HCT116 (cell line): Measurements from ENCODE around the gene RNF151. TPM values are rescaled to one million over a fixed set of nuclear protein-coding genes. Genes with fewer than 3 reads are reported as not detected.

Experiments used
- ATAC-seq: fragments of 200-7000 bp; cut with Tn5 transposase; 2 replicates; pipeline ENCODE4 v1.9.1; 2020; ENCODE audit warnings: mild to moderate bottlenecking, moderate library complexity
- BruUV-seq: library from RNA; stranded (reverse); fragments of 400-500 nt; replicated peaks from 2 replicates; lab custom pipeline; 2021; lab: Mats Ljungman, UMichigan
- CTCF ChIA-PET: fragments of 300-600 bp; sonication (Branson Sonifier 250); formaldehyde crosslinking; loops from one replicate; lab custom pipeline; 2021; ENCODE audit warnings: antibody characterized with exemption; lab: Charles Lee
- POLR2A ChIA-PET: fragments of 300-600, 350-600 bp; sonication (Branson Sonifier 250); formaldehyde crosslinking; loops from one replicate; lab custom pipeline; 2021; ENCODE audit warnings: antibody characterized with exemption; lab: Charles Lee
- RAD21 ChIA-PET, 2 experiments: fragments of 300-600 bp; sonication (Branson Sonifier 250); formaldehyde crosslinking; loops; one replicate each; lab custom pipeline; 2023; ENCODE audit warnings: low total read pairs in 2 of 2; ENCODE audit not compliant: uncharacterized antibody in 2 of 2, unreplicated experiment in 2 of 2, low non-redundant PET in 1 of 2; lab: Charles Lee
- DNase-seq: peaks from one replicate; pipeline ENCODE4 v3.0.0-alpha.2; 2010; ENCODE audit warnings: low read depth, low spot score
- H2AFZ ChIP-seq: fragments of 200-600 bp; shearing (Covaris generic), sonication (generic); 2 replicates; pipeline ENCODE4 v1.6.1; 2017; ENCODE audit warnings: low read depth, mixed run types, mixed read lengths, antibody characterized with exemption, low read length; ENCODE audit not compliant: poor library complexity, severe bottlenecking
- H3K27ac ChIP-seq: 2 replicates; pipeline ENCODE4 v1.5.1; 2012; ENCODE audit warnings: low read depth, low read length
- H3K27me3 ChIP-seq: fragments of 200-600 bp; sonication (generic); 2 replicates; pipeline ENCODE4 v1.6.1; 2016; ENCODE audit warnings: mixed run types, low read length, mixed read lengths; ENCODE audit not compliant: insufficient read depth
- H3K36me3 ChIP-seq, 2 experiments: fragments of 200-500 bp in 1 of 2; fragments of 200-600 bp in 1 of 2; sonication (Bioruptor generic) in 1 of 2; sonication (generic) in 1 of 2; 2 replicates each; pipeline versions ENCODE4 v1.5.1 to v1.6.1; 2014 to 2016; ENCODE audit warnings: low read length in 2 of 2, inconsistent platforms in 1 of 2, mixed read lengths in 1 of 2, mixed run types in 1 of 2; ENCODE audit not compliant: insufficient read depth in 2 of 2, control insufficient read depth in 1 of 2
- H3K4me1 ChIP-seq, 2 experiments: fragments of 200-600 bp in 1 of 2; sonication (generic) in 1 of 2; 2 replicates each; pipeline versions ENCODE4 v1.5.1 to v1.6.1; 2012 to 2017; ENCODE audit warnings: low read length in 2 of 2, inconsistent platforms in 1 of 2, mild to moderate bottlenecking in 1 of 2, mixed read lengths in 1 of 2, mixed run types in 1 of 2, moderate library complexity in 1 of 2; ENCODE audit not compliant: insufficient read depth in 2 of 2, control insufficient read depth in 1 of 2
- H3K4me2 ChIP-seq: fragments of 200-600 bp; sonication (generic); 2 replicates; pipeline ENCODE4 v1.6.1; 2017; ENCODE audit warnings: mixed run types, low read length, mixed read lengths
- H3K4me3 ChIP-seq, 2 experiments: fragments of 200-600 bp in 1 of 2; sonication (generic) in 1 of 2; replicated peaks in 1 of 2; 2 replicates each; pipeline ENCODE4 v1.5.1; 2011 to 2016; ENCODE audit warnings: low read length in 2 of 2, control low read depth in 1 of 2, low read depth in 1 of 2, mild to moderate bottlenecking in 1 of 2, mixed read lengths in 1 of 2, mixed run types in 1 of 2
- H3K79me2 ChIP-seq: fragments of 200-600 bp; sonication (generic); 2 replicates; pipeline ENCODE4 v1.6.1; 2017; ENCODE audit warnings: mild to moderate bottlenecking, mixed run types, low read length, moderate library complexity, mixed read lengths; ENCODE audit not compliant: insufficient read depth
- H3K9ac ChIP-seq: fragments of 200-600 bp; sonication (generic); 2 replicates; pipeline ENCODE4 v1.6.1; 2016; ENCODE audit warnings: low read length, mixed read lengths
- H3K9me2 ChIP-seq: fragments of 200-600 bp; sonication (generic), shearing (Covaris generic); 2 replicates; pipeline ENCODE4 v1.6.1; 2017; ENCODE audit warnings: mixed run types, mild to moderate bottlenecking, moderate library complexity; ENCODE audit not compliant: insufficient read depth
- H3K9me3 ChIP-seq, 2 experiments: fragments of 200-500 bp in 1 of 2; fragments of 200-600 bp in 1 of 2; sonication (Bioruptor generic) in 1 of 2; sonication (generic) in 1 of 2; 2 replicates each; pipeline ENCODE4 v1.6.1; 2014 to 2017; ENCODE audit warnings: low read length in 2 of 2, mixed read lengths in 2 of 2, inconsistent platforms in 1 of 2, low read depth in 1 of 2, mild to moderate bottlenecking in 1 of 2, mixed run types in 1 of 2, moderate library complexity in 1 of 2; ENCODE audit not compliant: control insufficient read depth in 1 of 2, insufficient read depth in 1 of 2
- H4K20me1 ChIP-seq: fragments of 200-600 bp; sonication (generic), shearing (Covaris generic); 2 replicates; pipeline ENCODE4 v1.6.1; 2017; ENCODE audit warnings: mixed run types, mild to moderate bottlenecking, moderate library complexity; ENCODE audit not compliant: insufficient read depth
- ATF3 ChIP-seq: IDR thresholded peaks from 2 replicates; pipeline ENCODE4 v1.6.1; 2012
- CEBPB ChIP-seq: IDR thresholded peaks from 2 replicates; pipeline ENCODE4 v1.6.1; 2012; ENCODE audit warnings: low read depth
- CTCF ChIP-seq, 3 experiments: fragments of 200-600 bp in 1 of 3; sonication (generic) in 1 of 3; IDR thresholded peaks in 2 of 3; conservative IDR thresholded peaks in 1 of 3; 2 replicates each; pipeline ENCODE4 v1.5.1; 2012 to 2017; ENCODE audit warnings: low read depth in 2 of 3, low read length in 2 of 3, antibody characterized with exemption in 1 of 3, borderline replicate concordance in 1 of 3, control low read depth in 1 of 3, mild to moderate bottlenecking in 1 of 3, mixed read lengths in 1 of 3, mixed run types in 1 of 3, moderate library complexity in 1 of 3; ENCODE audit not compliant: insufficient read depth in 1 of 3
- EGR1 ChIP-seq: IDR thresholded peaks from 2 replicates; pipeline ENCODE4 v1.6.1; 2012; ENCODE audit warnings: low read depth
- ELF1 ChIP-seq: IDR thresholded peaks from 2 replicates; pipeline ENCODE4 v1.6.1; 2012; ENCODE audit warnings: low read depth, borderline replicate concordance
- EZH2phosphoT487 ChIP-seq: fragments of 200-600 bp; IDR thresholded peaks from 2 replicates; pipeline ENCODE4 v1.6.1; 2018; ENCODE audit warnings: antibody characterized with exemption, borderline replicate concordance
- FOSL1 ChIP-seq: IDR thresholded peaks from 2 replicates; pipeline ENCODE4 v1.6.1; 2012; ENCODE audit warnings: low read depth
- JUND ChIP-seq: IDR thresholded peaks from 2 replicates; pipeline ENCODE4 v1.6.1; 2012
- MAX ChIP-seq: IDR thresholded peaks from 2 replicates; pipeline ENCODE4 v1.6.1; 2012
- SP1 ChIP-seq: IDR thresholded peaks from 2 replicates; pipeline ENCODE4 v1.6.1; 2012; ENCODE audit warnings: low read depth
- YY1 ChIP-seq: IDR thresholded peaks from 2 replicates; pipeline ENCODE4 v1.6.1; 2011; ENCODE audit warnings: low read length, low read depth, moderate library complexity, mild to moderate bottlenecking; ENCODE audit not compliant: insufficient replicate concordance; ENCODE audit errors: extremely low read depth
- ZBTB33 ChIP-seq: IDR thresholded peaks from 2 replicates; pipeline ENCODE4 v1.6.1; 2011; ENCODE audit warnings: mild to moderate bottlenecking, low read length, moderate library complexity; ENCODE audit not compliant: insufficient replicate concordance; ENCODE audit errors: extremely low read depth
- ZFX ChIP-seq: fragments of 450-650 bp; IDR thresholded peaks from 2 replicates; pipeline ENCODE4 v1.6.1; 2017
- intact Hi-C: fragments of 100-400 bp; cut with micrococcal nuclease; formaldehyde crosslinking; loops from 2 replicates; pipeline ENCODE4 v1.10.0; 2022
- total RNA-seq: library from RNA; stranded (reverse); gene quantifications from one replicate; pipeline ENCODE4 v1.2.1, GENCODE V29; 2021; ENCODE audit not compliant: unreplicated experiment

The RNF151 gene
- total RNA-seq, 1 experiment from 2014 or later: 0.30 TPM

DNA sequence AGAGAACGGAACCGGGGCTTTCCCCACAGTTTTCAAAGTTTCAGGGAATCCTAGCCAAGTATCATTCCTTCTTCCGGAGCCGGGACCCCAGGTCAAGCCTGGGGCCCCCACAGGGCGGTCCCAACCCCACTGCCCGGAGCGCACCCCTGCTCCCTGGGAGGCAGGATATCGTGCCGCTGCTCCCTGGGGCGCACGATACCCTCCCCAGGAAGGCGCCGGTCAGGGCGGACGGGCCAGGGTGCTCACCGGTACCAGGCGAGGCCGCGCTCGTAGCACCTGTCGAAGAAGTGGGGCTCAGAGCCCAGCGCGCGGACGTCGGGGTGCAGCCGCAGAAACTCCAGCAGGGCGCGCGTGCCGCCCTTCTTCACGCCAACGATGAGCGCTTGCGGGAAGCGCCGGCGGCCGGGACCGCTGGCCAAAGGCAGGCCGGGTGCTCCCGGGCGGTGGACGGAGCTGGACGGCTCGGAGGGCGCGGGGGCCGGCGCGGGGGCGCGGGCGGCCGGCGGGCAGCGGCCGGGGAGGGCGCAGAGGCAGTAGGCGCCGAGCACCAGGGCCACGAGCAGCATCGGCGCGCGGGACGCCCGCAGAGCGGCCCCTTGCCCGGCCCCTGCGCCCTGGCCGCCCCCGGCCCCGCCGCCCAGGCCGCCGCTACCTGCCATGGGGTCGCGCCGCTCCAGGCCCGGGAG lies 48.8 kb upstream of the RNF151 start:
- no peaks in the 10 kb centered on the region for H3K27me3 ChIP-seq
- POLR2A ChIA-PET: no interaction called here

More for the DNA sequence above, 48.8 kb upstream of the RNF151 start:
- H3K9me3 ChIP-seq: no peaks in the 10 kb centered on the region
- peaks cover 17 to 27% of the 10 kb centered on the region in 2 experiments for H3K4me1 ChIP-seq
- ATAC-seq (no peak), DNase-seq (no peak)
- BruUV-seq: no TSS peak
- no peak for TF ChIP-seq EZH2phosphoT487
- no peak for TF ChIP-seq MAX
- no peak for TF ChIP-seq ZBTB33
- no peak for TF ChIP-seq ZFX
- TF ChIP-seq EGR1: no peak
- no peak for TF ChIP-seq ATF3
- no peak for TF ChIP-seq YY1
- TF ChIP-seq ELF1: no peak
- no peak for TF ChIP-seq SP1
- no peak for TF ChIP-seq CTCF (IDR thresholded peaks at IDR 0.05 in 2 of 3, conservative IDR thresholded peaks at IDR 0.05 in 1 of 3; ENCODE audit: borderline replicate concordance in 1 of 3, insufficient read depth in 1 of 3, low read depth in 2 of 3, low read length in 2 of 3)
- no peak for TF ChIP-seq JUND
- no peak for TF ChIP-seq CEBPB
- TF ChIP-seq FOSL1: no peak
- H3K36me3 ChIP-seq: no peaks in the 10 kb centered on the region
- H3K4me2 ChIP-seq: no peak overlapping the region
- H3K9ac ChIP-seq: no peak overlapping the region
- no peak overlapping the region for H2AFZ ChIP-seq
- H3K9me2 ChIP-seq: no peaks in the 10 kb centered on the region
- H3K27ac ChIP-seq: no peak overlapping the region
- intact Hi-C loops: no loop called here
- H3K4me3 ChIP-seq: no peak overlapping the region
- CTCF ChIA-PET: no interaction called here
- RAD21 ChIA-PET: no interaction called here
- H3K79me2 ChIP-seq: no peaks in the 10 kb centered on the region
- H4K20me1 ChIP-seq: no peaks in the 10 kb centered on the region
